Esophagus squamous epithelium (tissue), 4 donors: ENCODE data around the gene SWSAP1.

ENCODE experiments used
- CTCF ChIP-seq, 6 experiments: fragments of 450-650 bp in 4 of 6; fragments of 200-600 bp in 2 of 6; sonication (generic) in 2 of 6; IDR thresholded peaks; one replicate each; pipeline ENCODE4 v1.5.1; 2016 to 2019; ENCODE audit warnings: antibody characterized with exemption in 6 of 6, mild to moderate bottlenecking in 4 of 6, moderate library complexity in 4 of 6
- POLR2A ChIP-seq, 4 donors: fragments of 450-650 bp; IDR thresholded peaks; one replicate each; pipeline ENCODE4 v1.6.1; 2017; ENCODE audit warnings: antibody characterized with exemption in 4 of 4, mild to moderate bottlenecking in 4 of 4, moderate library complexity in 3 of 4

DNA sequence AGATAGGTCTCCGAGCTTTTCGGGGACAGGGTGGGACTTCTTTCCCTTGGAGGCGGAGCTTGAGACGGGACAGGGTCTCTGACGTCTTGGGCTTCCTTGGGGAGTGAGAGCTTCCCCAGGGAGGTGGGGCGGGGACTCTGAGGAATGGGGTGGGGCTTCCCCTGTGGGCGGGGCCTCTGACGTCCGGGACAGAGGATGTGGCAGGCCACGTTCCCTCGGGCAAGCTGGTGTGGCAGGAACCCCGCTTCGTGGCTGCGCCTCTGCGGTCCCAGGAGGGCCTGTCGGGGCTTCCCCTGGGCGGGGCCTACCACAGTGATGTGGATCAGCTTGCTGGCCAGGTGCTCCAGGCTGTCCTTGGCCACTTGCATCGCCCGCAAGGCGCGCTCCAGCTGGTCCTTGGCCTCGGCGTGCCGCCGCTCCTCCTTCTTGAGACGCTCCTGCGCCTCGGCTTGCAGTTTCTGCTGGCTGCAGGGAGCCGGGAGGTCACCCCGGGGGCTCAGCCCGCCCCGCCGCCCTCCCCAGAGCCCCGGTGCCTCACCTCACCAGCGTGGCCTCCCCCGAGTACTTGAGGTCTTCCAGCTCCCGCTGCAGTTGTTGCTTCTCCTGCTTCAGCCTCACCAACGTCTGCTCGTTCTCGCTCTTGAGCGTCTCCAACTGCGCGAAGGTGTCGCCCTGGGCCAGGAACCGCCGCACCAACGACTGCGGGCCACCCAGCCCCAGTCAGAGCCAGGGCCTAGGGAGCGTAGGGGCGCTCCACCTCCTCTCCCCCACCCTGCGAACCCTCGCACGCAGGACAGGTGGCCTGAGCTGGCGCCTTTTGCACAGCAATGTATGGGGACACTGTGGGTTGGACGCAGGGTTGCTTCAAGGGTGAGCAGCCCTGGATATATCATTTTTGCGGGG, 47.9 kb downstream of the SWSAP1 start:
- TF ChIP-seq POLR2A (IDR thresholded peaks at IDR 0.05) = no peak
- no peak for TF ChIP-seq CTCF (IDR thresholded peaks at IDR 0.05)
